Fibroblast of lung (primary cell): ENCODE results near the gene CES2.

ENCODE experiments used
- CTCF ChIP-seq, 2 donors: IDR thresholded peaks in 1 of 2; conservative IDR thresholded peaks in 1 of 2; 1 replicate in 1 of 2; 2 replicates in 1 of 2; pipeline ENCODE4 v1.5.1; 2011 to 2012; ENCODE audit warnings: low read length in 2 of 2, control low read depth in 1 of 2, inconsistent platforms in 1 of 2, low read depth in 1 of 2, mild to moderate bottlenecking in 1 of 2
- EZH2 ChIP-seq: IDR thresholded peaks from 2 replicates; pipeline ENCODE4 v1.5.1; 2012; ENCODE audit warnings: low read length, control low read depth, mild to moderate bottlenecking; ENCODE audit errors: missing control alignments

GRCh38 chr16:66920924-66921680 is 14.2 kb upstream of the CES2 start:
- TF ChIP-seq CTCF (conservative IDR thresholded peaks at IDR 0.05 in 1 of 2, IDR thresholded peaks at IDR 0.05 in 1 of 2; ENCODE audit: low read depth in 1 of 2, low read length in 2 of 2): no peak
- TF ChIP-seq EZH2: no peak
